HS-5 (cell line): ENCODE results near the gene COL11A1.
A peak's percentile ranks its signal among the peaks of the same experiment; 100 is the strongest.
"Not testable (repeated sequence)": the region's sequence is repeated elsewhere in the genome, so short reads cannot be mapped to it uniquely, and the experiment has no call there.

Experiments used
- DNase-seq: peaks from one replicate; pipeline ENCODE4 v3.0.0-alpha.2; 2012; ENCODE audit warnings: low read depth

COL11A1 gene

DNA sequence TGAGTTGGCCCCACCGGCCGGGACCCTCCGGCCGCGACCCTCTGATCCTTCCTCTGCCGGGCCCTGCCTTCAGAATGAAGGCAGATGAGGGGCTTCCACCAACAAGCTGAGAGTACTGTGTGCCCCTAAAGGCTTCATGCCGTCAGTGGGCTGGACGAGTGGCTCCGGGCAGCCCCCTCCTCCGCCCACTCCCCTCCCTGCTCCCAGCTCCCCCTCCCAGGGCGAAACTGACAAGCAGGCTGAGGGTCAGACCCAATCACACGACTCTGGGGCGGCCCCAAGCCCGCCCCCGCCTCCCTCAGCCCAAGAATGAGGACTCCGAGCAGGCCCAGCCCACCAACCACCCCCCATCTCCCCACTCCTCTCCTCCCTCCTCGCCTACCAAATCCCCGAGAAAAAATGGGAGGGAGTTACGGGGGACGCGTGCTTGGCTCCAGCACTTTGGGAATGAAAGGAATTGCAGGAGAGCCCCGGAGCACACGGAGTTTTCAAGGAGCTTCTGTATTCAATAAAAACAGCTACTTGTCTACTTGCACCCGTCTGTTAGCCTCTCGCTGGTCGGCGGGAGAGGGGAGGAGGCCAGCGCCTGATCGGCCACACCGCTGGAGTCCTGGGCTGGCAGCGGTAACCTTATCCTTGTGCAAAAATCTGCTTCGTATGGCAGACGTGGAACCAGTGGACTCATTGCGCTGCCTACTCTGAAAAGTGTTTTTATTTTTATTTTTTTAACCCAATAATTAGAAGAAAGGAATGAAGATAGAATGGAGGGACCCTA lies at the start of gene COL11A1:
Gene COL11A1 (minus strand): TSS at position 147 of the 775 bp plus-strand sequence. CDS start 344 bp downstream, outside the sequence.
- DNase-seq, result no peak

DNA sequence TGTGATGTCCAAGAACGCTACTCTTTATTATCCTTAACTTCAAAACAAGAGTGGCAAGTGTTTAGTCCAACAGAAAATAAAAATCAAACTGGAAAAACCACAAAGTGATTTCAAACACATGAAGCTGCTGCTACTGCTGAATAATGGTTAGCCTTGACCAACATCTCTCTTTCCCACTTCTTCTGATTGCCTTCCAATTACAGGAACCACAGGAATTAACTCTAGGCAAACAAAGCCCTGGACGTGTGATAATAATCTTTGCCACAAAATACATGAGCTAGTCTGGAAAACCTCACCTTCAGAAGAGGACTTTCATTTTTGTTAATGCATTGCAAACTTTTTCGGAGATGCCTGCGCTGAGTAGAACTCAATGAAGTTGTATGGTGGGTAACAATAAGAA lies 48.6 kb upstream of the COL11A1 start:
- DNase-seq, result no peak

DNA sequence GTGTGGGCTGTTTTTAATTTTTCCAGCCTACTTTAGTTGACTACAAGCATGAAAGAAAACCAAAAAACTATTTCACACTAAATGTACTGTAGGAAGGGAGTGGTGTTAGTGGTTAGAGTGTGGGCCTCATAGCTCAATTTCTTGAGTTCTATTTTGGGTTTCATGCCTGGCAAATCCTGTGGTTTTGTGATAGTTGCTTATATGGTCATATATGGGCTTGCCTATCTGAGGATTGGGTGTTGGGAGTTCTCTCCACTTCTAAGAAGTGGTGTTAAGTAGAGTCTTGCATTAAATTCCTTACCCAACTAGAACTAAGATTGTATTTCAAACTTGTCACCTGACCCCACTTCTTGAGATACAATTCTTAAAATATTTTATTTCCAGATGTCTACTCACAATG lies 37.8 kb upstream of the COL11A1 start:
- DNase-seq, result no peak

GRCh38 chr1:103145449-103145848 lies 37.1 kb upstream of the COL11A1 start:
- DNase-seq, result no peak

DNA sequence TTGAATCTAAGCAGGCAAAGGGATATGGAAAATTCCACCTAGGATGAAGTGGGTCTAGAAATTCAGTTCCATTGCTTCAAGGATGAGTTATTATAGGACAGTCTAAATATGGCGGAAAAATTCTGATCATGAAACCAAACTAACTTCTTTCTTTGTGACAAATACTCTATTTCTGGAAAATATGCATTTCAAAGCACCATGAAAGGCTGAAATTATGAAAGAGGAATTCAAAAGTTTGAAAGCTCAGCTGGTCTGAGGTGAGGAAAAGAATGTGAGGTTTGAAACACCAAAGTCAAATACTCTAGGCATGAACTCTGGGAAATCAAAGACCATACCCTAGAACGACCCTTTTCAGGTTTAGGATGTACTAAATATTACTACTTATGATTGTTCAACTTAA lies 36.4 kb upstream of the COL11A1 start:
- DNase-seq, result no peak

DNA sequence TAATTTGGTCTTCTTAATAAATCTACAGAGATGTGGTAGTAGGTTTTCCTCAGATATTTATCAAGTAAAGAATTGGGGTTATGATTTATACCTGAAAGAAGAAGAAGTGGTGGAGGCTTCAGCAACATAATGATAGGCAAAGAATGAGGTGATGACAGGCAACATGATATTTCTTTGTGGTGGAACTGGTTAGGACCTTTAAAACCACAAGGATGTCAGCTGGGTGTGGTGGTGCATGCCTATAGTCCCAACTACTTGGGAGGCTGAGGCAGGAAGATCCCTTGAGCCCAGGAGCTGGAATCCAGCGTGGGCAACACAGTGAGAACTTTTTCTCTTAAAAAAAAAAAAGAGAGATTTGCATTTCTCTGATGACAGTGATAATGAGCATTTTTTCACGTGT lies 34.1 kb upstream of the COL11A1 start:
- DNase-seq, result no peak

GRCh38 chr1:103129796-103130195 lies 21.5 kb upstream of the COL11A1 start:
- DNase-seq, result peak; percentile 48

DNA sequence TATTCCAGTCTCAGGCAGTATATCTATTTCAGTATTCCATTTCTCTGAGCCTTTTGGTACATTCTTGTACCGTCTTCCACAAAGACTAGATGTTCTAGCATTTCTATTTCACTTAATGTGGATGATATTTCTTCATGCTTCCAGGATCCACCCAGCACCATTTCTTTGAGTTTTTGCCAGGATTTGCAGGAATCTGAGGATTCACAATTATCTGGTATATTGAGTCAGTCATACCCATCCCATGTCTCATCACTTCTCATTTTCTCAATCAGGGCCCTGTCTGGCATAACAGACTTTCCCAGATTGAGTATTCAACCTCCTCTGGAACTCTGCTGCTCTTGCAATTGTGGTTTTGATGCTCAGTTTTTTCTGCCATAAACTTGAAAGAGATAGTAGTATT lies 20.9 kb upstream of the COL11A1 start:
- peak; percentile 90 for DNase-seq

DNA sequence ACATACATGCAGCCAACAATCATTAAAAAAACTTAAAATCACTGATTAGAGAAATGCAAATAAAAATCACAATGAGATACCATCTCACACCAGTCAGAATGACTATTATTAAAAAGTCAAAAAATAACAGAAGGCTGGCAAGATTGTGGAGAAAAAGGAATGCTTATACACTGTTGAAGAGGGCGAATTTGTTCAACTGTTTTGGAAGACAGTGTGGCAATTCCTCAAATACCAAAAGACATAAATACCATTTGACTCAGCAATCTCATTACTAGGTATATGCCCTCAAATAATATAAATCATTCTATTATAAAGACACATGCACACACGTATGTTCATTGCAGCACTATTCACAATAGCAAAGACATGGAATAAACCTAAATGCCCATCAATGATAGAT lies 19.9 kb upstream of the COL11A1 start:
- not testable (repeated sequence) for DNase-seq

GRCh38 chr1:103125219-103125618 lies 16.9 kb upstream of the COL11A1 start:
- no peak for DNase-seq

- no peak for DNase-seq
Measured at GRCh38 chr1:103122983-103123720, 14.8 kb upstream of the COL11A1 start.

DNA sequence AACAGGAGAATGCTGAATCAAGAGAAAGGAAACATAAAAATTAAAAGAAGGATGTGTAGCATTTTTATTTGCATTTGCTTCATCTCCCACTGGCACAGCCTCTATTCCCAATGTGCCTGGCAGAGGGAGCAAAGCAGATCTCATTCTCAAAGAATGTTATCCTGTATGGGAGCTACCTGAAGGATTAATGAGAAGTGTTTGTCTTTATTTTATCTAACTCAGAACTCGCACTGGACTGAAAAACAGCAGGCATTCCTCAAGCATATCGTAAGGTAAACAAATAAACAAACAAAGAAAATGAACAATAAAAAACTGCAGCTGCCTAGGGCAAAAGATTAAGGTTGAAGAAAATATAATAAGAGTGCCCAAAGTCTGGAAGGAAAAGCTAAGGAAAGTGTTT lies 12.7 kb upstream of the COL11A1 start:
- no peak for DNase-seq

DNA sequence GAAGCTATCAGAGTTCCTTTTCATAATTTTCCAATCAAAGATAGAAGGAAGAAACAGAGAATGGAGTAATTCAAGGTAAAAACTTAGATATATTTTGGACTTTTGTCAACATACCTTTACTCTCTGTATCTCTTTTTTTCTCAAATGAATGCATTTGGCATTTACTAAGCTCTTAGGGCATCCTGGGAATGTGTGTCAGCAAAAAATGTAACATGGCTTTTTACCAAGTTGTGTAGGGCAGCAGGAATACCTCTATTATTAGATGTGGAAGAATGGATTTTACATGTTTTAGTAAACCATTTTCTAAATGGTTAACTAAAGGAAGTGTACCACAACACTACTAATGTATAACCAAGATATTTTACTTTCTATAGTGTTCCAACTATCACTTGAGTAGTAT lies 4.2 kb upstream of the COL11A1 start:
- DNase-seq, result no peak

DNA sequence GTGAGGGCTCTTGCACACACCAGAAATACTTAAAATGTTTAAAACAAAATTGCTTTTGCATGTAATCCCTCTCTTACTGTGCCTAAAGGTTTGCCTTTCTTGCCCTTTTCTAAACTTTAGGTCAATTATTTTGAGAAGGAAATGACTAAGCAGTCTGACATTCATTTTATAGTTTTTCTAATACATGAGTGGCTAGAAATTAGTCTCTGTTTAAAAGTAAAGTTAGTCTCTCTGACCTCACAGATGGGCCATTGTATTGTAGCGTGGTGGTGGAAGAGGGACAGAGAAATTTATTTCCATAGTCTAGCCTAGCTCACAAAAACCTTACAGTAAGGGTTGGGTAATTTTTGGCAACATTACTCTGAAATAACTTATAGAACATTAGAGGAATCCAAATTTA lies 3.6 kb upstream of the COL11A1 start:
- DNase-seq, result no peak

DNA sequence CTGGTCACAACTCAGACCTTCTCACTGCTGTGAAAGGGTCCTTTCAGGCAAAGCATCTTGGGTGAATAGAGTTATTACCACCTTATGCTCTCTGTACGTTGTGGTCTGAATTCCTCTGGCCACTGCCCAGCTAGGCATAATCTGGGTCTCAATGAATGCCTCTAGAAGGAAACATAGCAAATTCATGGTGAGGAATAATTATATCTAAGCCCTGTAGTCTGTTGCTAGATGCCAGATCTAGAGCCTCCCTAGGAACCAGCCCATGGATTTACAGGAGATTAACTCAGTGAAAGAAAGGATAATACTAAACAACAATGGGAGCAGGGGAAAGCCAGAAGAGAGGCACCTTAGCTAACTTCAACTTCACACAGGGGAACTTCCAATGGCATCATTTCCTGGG lies 2.4 kb upstream of the COL11A1 start:
- no peak for DNase-seq

GRCh38 chr1:103109311-103109920 lies 1.1 kb upstream of the COL11A1 start:
- no peak for DNase-seq

GRCh38 chr1:103107741-103108375 lies 464 bp downstream of the COL11A1 start:
- no peak for DNase-seq

DNA sequence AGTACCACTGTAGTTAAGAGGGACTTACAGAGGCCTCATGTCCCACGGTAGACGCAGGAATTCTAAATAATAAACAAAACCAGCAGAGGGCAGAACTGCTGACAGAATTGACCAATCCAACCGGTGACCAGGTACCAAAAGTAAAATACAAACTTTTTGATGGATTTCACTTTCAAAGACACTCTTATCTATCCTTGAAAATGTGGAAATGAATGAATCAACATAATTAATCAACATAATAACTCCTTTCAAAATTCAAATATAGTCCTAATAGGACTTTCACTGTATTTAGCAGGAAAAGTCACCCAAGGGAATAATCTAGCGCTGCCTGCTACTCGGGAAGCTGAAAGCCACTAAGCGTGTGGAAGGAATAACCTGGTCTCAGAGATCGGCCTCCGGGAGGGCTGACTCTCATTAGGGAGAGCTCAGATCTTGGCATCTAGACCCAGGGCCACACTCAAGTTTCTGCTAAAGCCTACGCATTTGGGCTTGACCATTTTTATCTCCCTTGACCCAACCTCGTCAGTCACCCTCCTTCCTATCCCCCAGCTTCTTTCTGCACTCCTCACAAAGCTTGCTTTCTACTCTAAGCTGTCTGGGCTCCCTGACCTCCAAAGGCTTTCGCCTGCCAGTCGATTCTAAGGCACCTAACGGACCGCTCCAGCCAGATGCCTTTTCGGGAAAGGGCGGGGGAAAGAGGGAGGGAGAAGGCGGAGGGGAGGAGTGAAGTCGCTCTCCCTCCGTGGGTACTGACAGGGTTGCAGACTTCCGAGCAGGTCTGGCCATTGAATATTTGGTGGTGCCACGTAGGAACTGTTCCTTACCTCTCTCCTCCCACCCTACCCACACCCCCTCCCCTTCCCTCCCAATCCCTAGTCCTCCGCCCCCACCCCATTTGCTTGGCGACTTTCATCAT lies 1.6 kb downstream of the COL11A1 start:
- peak; percentile 37 for DNase-seq

- no peak for DNase-seq
Measured at GRCh38 chr1:103101399-103101798, 6.9 kb downstream of the COL11A1 start.

DNA sequence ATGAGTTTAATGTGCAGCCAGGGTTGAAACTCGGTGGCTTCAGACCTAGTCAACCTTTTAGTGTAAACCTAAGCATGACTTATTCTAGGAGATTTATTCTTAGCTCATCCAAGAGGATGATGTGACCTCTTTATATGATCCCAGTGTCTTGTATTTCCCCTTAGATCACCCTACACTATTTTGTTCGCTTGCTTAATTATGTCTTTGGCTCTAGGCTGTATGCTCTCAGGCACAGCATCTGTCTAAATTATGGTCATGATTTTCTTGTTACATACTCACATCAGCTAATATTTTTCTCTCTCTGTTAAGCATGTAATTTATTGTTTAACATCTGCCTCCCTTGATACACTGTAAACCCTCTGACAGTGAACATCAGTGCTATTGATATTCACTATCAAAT lies 19.1 kb downstream of the COL11A1 start:
- DNase-seq, result no peak

DNA sequence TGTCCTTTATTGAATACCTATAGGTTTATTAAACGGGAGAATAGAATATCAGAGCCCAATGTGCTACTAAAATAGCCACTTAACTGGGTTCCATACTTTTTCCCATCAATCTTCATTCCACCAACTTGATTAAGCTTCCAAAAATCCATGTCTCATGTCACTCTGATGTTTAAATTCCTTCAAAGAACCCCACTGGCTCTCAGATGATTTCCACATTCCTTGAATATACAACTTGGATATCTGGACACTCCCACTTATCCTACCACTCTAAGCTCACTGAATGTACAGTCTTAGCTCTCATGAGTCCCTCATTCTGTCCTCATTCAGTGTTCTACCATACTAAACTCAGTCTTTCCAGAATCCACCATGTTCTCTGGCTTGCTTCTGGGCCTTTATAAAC lies 21.1 kb downstream of the COL11A1 start:
- no peak for DNase-seq

- no peak for DNase-seq
Measured at GRCh38 chr1:103084181-103084580, 24.1 kb downstream of the COL11A1 start.
